ENCODE results near the gene AKR7A2.
A peak's percentile ranks its signal among the peaks of the same experiment; 100 is the strongest.

The AKR7A2 gene

GRCh38 chr1:19325958-19326747, 14.2 kb upstream of the AKR7A2 start:
- no peak for DNase-seq (ENCODE audit: low spot score)
- Mint-ChIP-seq H3K36me3 (ENCODE audit: low read depth) (no peaks in the 10 kb centered on the region), H3K27me3 (ENCODE audit: low read depth) (no peaks in the 10 kb centered on the region), H3K4me1 (ENCODE audit: low read depth) (no peaks in the 10 kb centered on the region), H3K4me3 (no peak overlapping the region), H3K27ac (no peak overlapping the region), H3K9me3 (no peaks in the 10 kb centered on the region)

GRCh38 chr1:19325368-19325957, 13.5 kb upstream of the AKR7A2 start:
- no peaks in the 10 kb centered on the region for H3K4me1 Mint-ChIP-seq (ENCODE audit: low read depth)
- no peaks in the 10 kb centered on the region for H3K9me3 Mint-ChIP-seq
- no peaks in the 10 kb centered on the region for H3K36me3 Mint-ChIP-seq (ENCODE audit: low read depth)
- no peak overlapping the region for H3K4me3 Mint-ChIP-seq
- no peak overlapping the region for H3K27ac Mint-ChIP-seq
- no peak for DNase-seq (ENCODE audit: low spot score)
- H3K27me3 Mint-ChIP-seq (ENCODE audit: low read depth) = no peaks in the 10 kb centered on the region

- H3K4me3 Mint-ChIP-seq = no peak overlapping the region
- H3K9me3 Mint-ChIP-seq = no peaks in the 10 kb centered on the region
- no peaks in the 10 kb centered on the region for H3K4me1 Mint-ChIP-seq (ENCODE audit: low read depth)
- no peaks in the 10 kb centered on the region for H3K27me3 Mint-ChIP-seq (ENCODE audit: low read depth)
- H3K36me3 Mint-ChIP-seq (ENCODE audit: low read depth) = no peaks in the 10 kb centered on the region
- no peak overlapping the region for H3K27ac Mint-ChIP-seq
- no peak for DNase-seq (ENCODE audit: low spot score)
Observed at GRCh38 chr1:19324665-19324990, 12.7 kb upstream of the AKR7A2 start.

GRCh38 chr1:19323987-19324664, 12.2 kb upstream of the AKR7A2 start:
- Mint-ChIP-seq H3K27ac (no peak overlapping the region), H3K9me3 (no peaks in the 10 kb centered on the region), H3K36me3 (ENCODE audit: low read depth) (no peaks in the 10 kb centered on the region), H3K4me1 (ENCODE audit: low read depth) (no peaks in the 10 kb centered on the region), H3K4me3 (no peak overlapping the region), H3K27me3 (ENCODE audit: low read depth) (no peaks in the 10 kb centered on the region)
- no peak for DNase-seq (ENCODE audit: low spot score)

GRCh38 chr1:19322481-19322880, 10.5 kb upstream of the AKR7A2 start:
- H3K4me3 Mint-ChIP-seq = no peak overlapping the region
- no peak for DNase-seq (ENCODE audit: low spot score)
- H3K27me3 Mint-ChIP-seq (ENCODE audit: low read depth) = no peaks in the 10 kb centered on the region
- H3K27ac Mint-ChIP-seq = no peak overlapping the region
- H3K4me1 Mint-ChIP-seq (ENCODE audit: low read depth) = no peaks in the 10 kb centered on the region
- no peaks in the 10 kb centered on the region for H3K36me3 Mint-ChIP-seq (ENCODE audit: low read depth)
- no peaks in the 10 kb centered on the region for H3K9me3 Mint-ChIP-seq

GRCh38 chr1:19321071-19321470, 9.1 kb upstream of the AKR7A2 start:
- Mint-ChIP-seq H3K27me3 (ENCODE audit: low read depth) (no peaks in the 10 kb centered on the region), H3K27ac (no peak overlapping the region), H3K36me3 (ENCODE audit: low read depth) (no peaks in the 10 kb centered on the region), H3K4me1 (ENCODE audit: low read depth) (peaks cover under 1% of the 10 kb centered on the region), H3K9me3 (no peaks in the 10 kb centered on the region), H3K4me3 (no peak overlapping the region)
- no peak for DNase-seq (ENCODE audit: low spot score)

- Mint-ChIP-seq H3K27me3 (ENCODE audit: low read depth) (no peaks in the 10 kb centered on the region), H3K9me3 (no peaks in the 10 kb centered on the region), H3K27ac (no peak overlapping the region), H3K4me1 (ENCODE audit: low read depth) (peaks cover 8% of the 10 kb centered on the region), H3K4me3 (no peak overlapping the region), H3K36me3 (ENCODE audit: low read depth) (no peaks in the 10 kb centered on the region)
- DNase-seq (ENCODE audit: low spot score) = no peak
Observed at GRCh38 chr1:19319196-19319595, 7.3 kb upstream of the AKR7A2 start.

- no peak overlapping the region for H3K4me3 Mint-ChIP-seq
- H3K4me1 Mint-ChIP-seq (ENCODE audit: low read depth) = peaks cover 22% of the 10 kb centered on the region
- H3K27ac Mint-ChIP-seq = no peak overlapping the region
- no peak for DNase-seq (ENCODE audit: low spot score)
- no peaks in the 10 kb centered on the region for H3K27me3 Mint-ChIP-seq (ENCODE audit: low read depth)
- no peaks in the 10 kb centered on the region for H3K36me3 Mint-ChIP-seq (ENCODE audit: low read depth)
- no peaks in the 10 kb centered on the region for H3K9me3 Mint-ChIP-seq
Observed at GRCh38 chr1:19317126-19317910, 5.4 kb upstream of the AKR7A2 start.

GRCh38 chr1:19315378-19316198, 3.6 kb upstream of the AKR7A2 start:
- Mint-ChIP-seq H3K4me1 (ENCODE audit: low read depth) (peaks cover 28% of the 10 kb centered on the region), H3K9me3 (no peaks in the 10 kb centered on the region), H3K27ac (no peak overlapping the region), H3K36me3 (ENCODE audit: low read depth) (no peaks in the 10 kb centered on the region), H3K4me3 (no peak overlapping the region), H3K27me3 (ENCODE audit: low read depth) (no peaks in the 10 kb centered on the region)
- no peak for DNase-seq (ENCODE audit: low spot score)

- no peaks in the 10 kb centered on the region for H3K27me3 Mint-ChIP-seq (ENCODE audit: low read depth)
- no peaks in the 10 kb centered on the region for H3K9me3 Mint-ChIP-seq
- H3K4me1 Mint-ChIP-seq (ENCODE audit: low read depth) = peaks cover 28% of the 10 kb centered on the region
- H3K36me3 Mint-ChIP-seq (ENCODE audit: low read depth) = no peaks in the 10 kb centered on the region
- H3K4me3 Mint-ChIP-seq = no peak overlapping the region
- no peak for DNase-seq (ENCODE audit: low spot score)
- H3K27ac Mint-ChIP-seq = no peak overlapping the region
Observed at GRCh38 chr1:19313961-19314882, 2.3 kb upstream of the AKR7A2 start.

GRCh38 chr1:19313636-19313959, 1.7 kb upstream of the AKR7A2 start:
- peaks cover 30% of the 10 kb centered on the region for H3K4me1 Mint-ChIP-seq (ENCODE audit: low read depth)
- peaks cover 3% of the 10 kb centered on the region for H3K36me3 Mint-ChIP-seq (ENCODE audit: low read depth)
- no peaks in the 10 kb centered on the region for H3K9me3 Mint-ChIP-seq
- H3K4me3 Mint-ChIP-seq = peak overlapping the region; percentile 85
- H3K27me3 Mint-ChIP-seq (ENCODE audit: low read depth) = no peaks in the 10 kb centered on the region
- DNase-seq (ENCODE audit: low spot score) = no peak
- no peak overlapping the region for H3K27ac Mint-ChIP-seq

- H3K36me3 Mint-ChIP-seq (ENCODE audit: low read depth) = peaks cover 4% of the 10 kb centered on the region
- H3K4me1 Mint-ChIP-seq (ENCODE audit: low read depth) = peaks cover 30% of the 10 kb centered on the region
- peak overlapping the region; percentile 85 for H3K4me3 Mint-ChIP-seq
- H3K9me3 Mint-ChIP-seq = no peaks in the 10 kb centered on the region
- no peaks in the 10 kb centered on the region for H3K27me3 Mint-ChIP-seq (ENCODE audit: low read depth)
- no peak for DNase-seq (ENCODE audit: low spot score)
- peak overlapping the region; percentile 77 for H3K27ac Mint-ChIP-seq
Observed at GRCh38 chr1:19312782-19313635, 1.1 kb upstream of the AKR7A2 start.

All from T-helper 2 cell treated with Interferon-gamma antibody and Interleukin-4, amounts not matched to agents 5 μg/mL and 100 μg/mL, for 36 hours (primary cell).